ENCODE results near the gene PPP1R9B.

The PPP1R9B gene

DNA sequence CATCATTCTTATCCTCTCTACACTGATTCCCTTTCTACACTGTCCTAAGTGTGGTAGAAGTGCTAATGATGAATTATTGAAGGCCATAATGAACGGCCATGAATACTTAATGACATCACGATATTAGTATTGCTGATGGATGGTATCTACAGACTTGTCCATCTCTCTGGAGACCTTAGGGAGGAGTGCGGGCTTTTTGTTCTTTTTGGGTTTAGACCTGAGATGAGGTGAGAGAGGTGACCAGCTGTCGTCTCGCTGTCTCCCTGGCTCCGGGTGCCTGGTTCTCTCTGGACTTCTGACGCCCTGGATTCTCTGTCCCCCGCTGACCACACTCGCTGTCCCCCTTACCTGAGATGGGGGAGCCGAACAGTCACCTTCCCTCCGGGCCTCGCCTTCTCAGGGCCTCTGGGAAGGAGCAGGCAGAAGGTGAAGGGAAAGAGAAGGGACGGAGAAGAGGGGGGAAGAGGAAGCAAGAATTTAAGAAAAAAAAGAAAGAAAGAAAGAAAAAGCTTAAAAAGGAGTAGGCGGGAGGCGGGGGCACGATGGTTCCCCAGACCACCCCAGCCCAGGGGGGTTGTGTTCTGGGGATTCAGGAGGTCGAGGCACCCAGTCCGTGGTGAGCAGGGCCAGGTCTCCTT is 32.4 kb upstream of the PPP1R9B start:
- H3K4me3 ChIP-seq: no peak overlapping the region

DNA sequence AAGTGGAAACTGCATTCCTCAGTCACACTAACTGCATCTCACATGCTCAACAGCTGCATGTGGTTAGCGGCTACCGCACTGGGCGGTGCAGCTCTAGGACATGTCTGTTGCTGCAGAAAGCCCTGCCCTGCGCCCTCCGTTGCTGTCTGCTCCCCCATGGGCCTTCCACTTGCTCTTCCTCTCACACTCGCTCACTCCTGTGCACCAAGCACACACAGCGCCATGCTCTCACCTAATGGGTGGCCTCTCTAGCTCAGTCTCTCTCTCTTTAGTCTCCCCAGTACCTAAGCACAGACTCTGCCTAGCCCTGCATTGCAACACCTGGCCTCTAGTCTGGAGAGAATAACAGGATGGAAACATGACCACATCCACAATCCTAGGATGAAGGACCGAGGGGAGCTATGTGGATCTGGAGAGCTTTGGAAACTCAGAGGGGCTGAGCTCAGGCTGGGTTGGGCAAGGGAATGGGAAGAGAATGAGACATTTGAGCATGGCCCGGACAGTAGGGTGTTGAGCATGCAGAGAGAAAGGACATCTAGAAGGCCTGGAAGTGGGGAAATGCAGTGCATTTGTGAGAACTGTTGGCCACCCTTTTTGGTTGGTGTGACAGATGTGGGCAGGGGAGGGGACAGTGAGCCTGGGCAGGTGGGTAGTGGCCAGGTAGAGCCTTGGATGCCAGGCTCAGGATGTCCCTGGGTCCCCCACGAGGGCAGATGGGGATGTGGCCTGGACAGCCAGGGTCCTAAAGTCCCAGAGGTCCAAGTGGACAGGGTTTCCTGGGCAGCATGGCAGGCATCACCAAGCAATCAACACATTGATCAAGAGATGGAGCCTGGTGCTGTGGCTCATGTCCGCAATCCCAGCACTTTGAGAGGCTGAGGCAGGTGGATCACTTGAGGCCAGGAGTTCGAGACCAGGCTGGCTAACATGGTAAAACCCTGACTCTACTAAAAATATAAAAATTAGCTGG is 31.4 kb upstream of the PPP1R9B start:
- H3K27ac ChIP-seq: peak overlapping the region; percentile 65 to 92
- TF ChIP-seq, protein P1, sequence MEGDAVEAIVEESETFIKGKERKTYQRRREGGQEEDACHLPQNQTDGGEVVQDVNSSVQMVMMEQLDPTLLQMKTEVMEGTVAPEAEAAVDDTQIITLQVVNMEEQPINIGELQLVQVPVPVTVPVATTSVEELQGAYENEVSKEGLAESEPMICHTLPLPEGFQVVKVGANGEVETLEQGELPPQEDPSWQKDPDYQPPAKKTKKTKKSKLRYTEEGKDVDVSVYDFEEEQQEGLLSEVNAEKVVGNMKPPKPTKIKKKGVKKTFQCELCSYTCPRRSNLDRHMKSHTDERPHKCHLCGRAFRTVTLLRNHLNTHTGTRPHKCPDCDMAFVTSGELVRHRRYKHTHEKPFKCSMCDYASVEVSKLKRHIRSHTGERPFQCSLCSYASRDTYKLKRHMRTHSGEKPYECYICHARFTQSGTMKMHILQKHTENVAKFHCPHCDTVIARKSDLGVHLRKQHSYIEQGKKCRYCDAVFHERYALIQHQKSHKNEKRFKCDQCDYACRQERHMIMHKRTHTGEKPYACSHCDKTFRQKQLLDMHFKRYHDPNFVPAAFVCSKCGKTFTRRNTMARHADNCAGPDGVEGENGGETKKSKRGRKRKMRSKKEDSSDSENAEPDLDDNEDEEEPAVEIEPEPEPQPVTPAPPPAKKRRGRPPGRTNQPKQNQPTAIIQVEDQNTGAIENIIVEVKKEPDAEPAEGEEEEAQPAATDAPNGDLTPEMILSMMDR (IDR thresholded peaks at IDR 0.05): no peak
- no peak overlapping the region for H3K4me3 ChIP-seq
- no peak for DNase-seq (ENCODE audit: low spot score)

More for the DNA sequence above, 32.4 kb upstream of the PPP1R9B start:
- TF ChIP-seq, protein P1 (IDR thresholded peaks at IDR 0.05): no peak
- no peak for DNase-seq (ENCODE audit: low spot score)
- H3K27ac ChIP-seq: peak overlapping the region; percentile 92 to 97

- peak overlapping the region in 1 of 2 donors; percentile 65 for H3K27ac ChIP-seq
- TF ChIP-seq, protein P1 (IDR thresholded peaks at IDR 0.05): no peak
- H3K4me3 ChIP-seq: no peak overlapping the region
- no peak for DNase-seq (ENCODE audit: low spot score)
These were observed 30.7 kb upstream of the PPP1R9B start for GRCh38 chr17:50181144-50181543.

DNA sequence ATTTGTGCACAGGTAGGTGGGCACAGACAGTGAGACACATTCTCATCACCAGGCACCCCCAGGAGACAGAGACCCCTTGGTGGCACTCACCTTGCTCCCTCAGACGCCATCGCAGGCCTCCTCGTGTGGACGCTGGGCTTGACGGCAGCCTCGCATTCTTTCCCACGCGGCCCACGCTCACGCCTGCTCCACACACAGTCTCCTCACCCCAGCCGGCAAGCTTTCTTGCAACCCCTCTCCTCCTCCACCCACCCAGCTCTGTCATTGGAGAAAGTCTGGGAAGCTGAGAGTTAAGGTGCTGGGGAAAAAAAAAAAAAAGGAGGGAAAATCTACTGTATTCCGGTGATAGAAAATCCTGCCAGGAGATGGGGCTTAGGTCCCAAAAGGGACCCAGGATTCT is 30.1 kb upstream of the PPP1R9B start:
- TF ChIP-seq, protein P1 (IDR thresholded peaks at IDR 0.05): no peak
- no peak for DNase-seq (ENCODE audit: low spot score)
- Histone ChIP-seq H3K4me3 (no peak overlapping the region), H3K27ac (peak overlapping the region in 1 of 2 donors; percentile 42)

DNA sequence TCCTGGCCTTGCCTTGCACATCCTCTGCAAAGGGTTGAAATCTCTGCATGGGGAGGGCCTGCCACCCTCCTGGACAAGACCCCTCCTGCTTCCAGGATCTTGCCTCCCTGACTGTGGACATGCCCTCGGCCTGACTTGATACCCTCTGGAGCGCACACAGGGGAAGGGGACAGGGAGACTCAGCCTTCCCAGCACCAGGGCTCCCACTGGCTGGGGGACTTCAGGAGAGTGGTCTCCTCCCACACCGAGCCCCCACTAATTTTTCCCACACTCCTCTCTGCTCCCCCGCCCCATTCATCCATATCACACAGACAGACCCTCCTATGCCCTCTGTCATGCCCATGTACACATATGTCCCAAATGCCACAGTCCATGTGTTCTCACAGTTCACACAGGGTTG is 29.6 kb upstream of the PPP1R9B start:
- Histone ChIP-seq H3K27ac (peak overlapping the region; percentile 16 to 42), H3K4me3 (no peak overlapping the region)
- DNase-seq (ENCODE audit: low spot score): no peak
- TF ChIP-seq, protein P1 (IDR thresholded peaks at IDR 0.05): no peak

DNA sequence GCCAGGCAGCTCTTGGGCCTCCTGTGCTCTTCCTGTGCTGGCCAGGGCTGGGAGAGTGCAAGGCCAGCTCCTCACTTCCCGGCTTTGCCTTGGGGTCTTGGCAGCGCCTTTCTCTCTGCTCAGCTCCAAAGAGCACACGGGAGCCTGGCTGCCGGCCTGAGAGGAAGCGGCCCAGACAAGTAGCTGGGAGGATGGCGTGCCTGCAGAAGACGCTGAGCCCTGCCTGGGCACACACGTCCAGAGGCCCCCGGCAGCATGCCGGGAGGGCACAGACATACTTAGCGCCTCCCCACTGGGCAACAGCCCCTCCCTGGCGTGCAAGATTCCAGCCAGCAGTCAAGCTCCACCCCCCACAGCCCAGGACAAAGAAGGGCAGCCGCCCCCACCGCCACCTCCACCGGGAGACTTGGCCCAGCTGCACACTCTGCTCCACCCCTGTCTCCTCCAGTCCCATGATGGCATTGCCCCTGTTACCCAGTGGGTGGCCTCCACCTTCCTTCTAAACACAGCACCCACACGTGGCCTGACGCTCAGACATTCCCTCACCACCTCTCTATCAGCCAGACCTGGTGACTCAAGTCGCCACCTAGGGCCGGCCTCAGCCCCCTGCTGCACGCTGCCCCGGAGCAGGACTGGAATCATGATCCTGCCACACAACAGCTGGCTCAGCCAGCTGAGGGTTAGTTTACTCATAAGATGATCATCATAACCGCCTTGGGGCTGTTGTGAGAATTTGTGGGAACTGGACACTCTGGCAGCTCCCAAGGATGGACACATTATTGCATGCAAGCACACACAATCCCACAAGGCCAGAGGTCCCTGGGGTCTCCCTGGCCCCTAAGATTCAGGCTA is 27.7 kb upstream of the PPP1R9B start:
- H3K27ac ChIP-seq: peak overlapping the region; percentile 93
- H3K4me3 ChIP-seq: peak overlapping the region; percentile 23
- TF ChIP-seq, protein P1 (IDR thresholded peaks at IDR 0.05): no peak
- DNase-seq (ENCODE audit: low spot score): peak; percentile 96
